GM21619 (cell line): ENCODE data around the gene TLR7.

Experiments
- ATAC-seq: cut with Tn5 transposase; IDR thresholded peaks from one replicate; pipeline ENCODE4 v1.9.1; 2021; ENCODE audit not compliant: unreplicated experiment

Gene TLR7

GRCh38 chrX:12866451-12867377 is at the start of gene TLR7:
TLR7 (plus strand) TSS chrX:12867072; CDS start chrX:12867579, 507 bp downstream.
- ATAC-seq = peak; percentile 43

GRCh38 chrX:12817528-12817927 is 49.3 kb upstream of the TLR7 start:
- ATAC-seq = no peak

- no peak for ATAC-seq
Measured at GRCh38 chrX:12819222-12819621, 47.6 kb upstream of the TLR7 start.

GRCh38 chrX:12820737-12821136 is 46.1 kb upstream of the TLR7 start:
- ATAC-seq = no peak

- no peak for ATAC-seq
Measured at GRCh38 chrX:12824944-12825343, 41.9 kb upstream of the TLR7 start.

GRCh38 chrX:12825801-12826200 is 41.1 kb upstream of the TLR7 start:
- ATAC-seq = no peak

GRCh38 chrX:12843061-12843667 is 23.7 kb upstream of the TLR7 start:
- no peak for ATAC-seq

- peak; percentile 98 for ATAC-seq
Measured at GRCh38 chrX:12843668-12844279, 23.1 kb upstream of the TLR7 start.

- ATAC-seq = peak; percentile 35
Measured at GRCh38 chrX:12844319-12844718, 22.6 kb upstream of the TLR7 start.

GRCh38 chrX:12865359-12865758 is 1.5 kb upstream of the TLR7 start:
- no peak for ATAC-seq

- ATAC-seq = no peak
Measured at GRCh38 chrX:12867685-12868084, 813 bp downstream of the TLR7 start.

GRCh38 chrX:12868747-12869146 is 1.9 kb downstream of the TLR7 start:
- peak; percentile 54 for ATAC-seq

- ATAC-seq = no peak
Measured at GRCh38 chrX:12871257-12871656, 4.4 kb downstream of the TLR7 start.

- no peak for ATAC-seq
Measured at GRCh38 chrX:12872741-12873140, 5.9 kb downstream of the TLR7 start.

- no peak for ATAC-seq
Measured at GRCh38 chrX:12874581-12874980, 7.7 kb downstream of the TLR7 start.

GRCh38 chrX:12877386-12877785 is 10.5 kb downstream of the TLR7 start:
- ATAC-seq = no peak

GRCh38 chrX:12878536-12878935 is 11.7 kb downstream of the TLR7 start:
- no peak for ATAC-seq

- no peak for ATAC-seq
Measured at GRCh38 chrX:12881914-12882313, 15.0 kb downstream of the TLR7 start.

GRCh38 chrX:12885508-12885907 is 18.6 kb downstream of the TLR7 start:
- no peak for ATAC-seq

GRCh38 chrX:12886545-12886944 is 19.7 kb downstream of the TLR7 start:
- no peak for ATAC-seq

- ATAC-seq = no peak
Measured at GRCh38 chrX:12887141-12887540, 20.3 kb downstream of the TLR7 start.

GRCh38 chrX:12887767-12888166 is 20.9 kb downstream of the TLR7 start:
- ATAC-seq = no peak
